Thoracic aorta (tissue), 2 donors: Measurements from ENCODE around the gene CENPT. TPM values are rescaled to one million over a fixed set of nuclear protein-coding genes. Genes with fewer than 3 reads are reported as not detected.

Experiments
- ATAC-seq: fragments of 150-250 bp; one replicate; pipeline ENCODE4 v1.8.0; 2017; ENCODE audit warnings: low read depth; ENCODE audit not compliant: insufficient number of reproducible peaks, low FRiP score
- DNase-seq: peaks from one replicate; pipeline ENCODE4 v3.0.0-alpha.2; 2020; ENCODE audit warnings: low spot score
- H3K27ac ChIP-seq, 2 donors: fragments of 200-600 bp; sonication (generic); 1 replicate in 1 of 2; 2 replicates in 1 of 2; pipeline ENCODE4 v1.5.1; 2016; ENCODE audit warnings: mild to moderate bottlenecking in 2 of 2, moderate library complexity in 2 of 2
- H3K27me3 ChIP-seq: fragments of 200-600 bp; sonication (generic); replicated peaks from 2 replicates; pipeline ENCODE4 v1.6.0; 2016; ENCODE audit warnings: mild to moderate bottlenecking; ENCODE audit not compliant: insufficient read depth
- H3K36me3 ChIP-seq: fragments of 200-600 bp; sonication (generic); one replicate; pipeline ENCODE4 v1.5.1; 2016
- H3K4me1 ChIP-seq, 2 donors: fragments of 200-600 bp; sonication (generic); 1 replicate in 1 of 2; 2 replicates in 1 of 2; pipeline versions ENCODE4 v1.5.1 to v1.6.0; 2016; ENCODE audit warnings: low read depth in 2 of 2, mild to moderate bottlenecking in 1 of 2; ENCODE audit not compliant: control insufficient read depth in 1 of 2
- H3K4me3 ChIP-seq: fragments of 200-600 bp; sonication (generic); 2 replicates; pipeline ENCODE4 v1.5.1; 2016; ENCODE audit warnings: mild to moderate bottlenecking
- H3K9me3 ChIP-seq: fragments of 200-600 bp; sonication (generic); 2 replicates; pipeline ENCODE4 v1.5.1; 2016
- total RNA-seq, 2 donors: library from RNA; depleted of rRNA; stranded (reverse); fragments of >200 nt; gene quantifications; one replicate each; pipeline versions ENCODE4 v1.1.0 to v1.2.3, GENCODE V29; 2016
- TF ChIP-seq, protein P1 (sequence below): fragments of 200-600 bp; sonication (generic); IDR thresholded peaks from one replicate; pipeline ENCODE4 v1.5.1; 2019; ENCODE audit warnings: antibody characterized with exemption

The CENPT gene
- total RNA-seq, 2 donors from 2014 or later, result 59.6 to 70.9 TPM

DNA sequence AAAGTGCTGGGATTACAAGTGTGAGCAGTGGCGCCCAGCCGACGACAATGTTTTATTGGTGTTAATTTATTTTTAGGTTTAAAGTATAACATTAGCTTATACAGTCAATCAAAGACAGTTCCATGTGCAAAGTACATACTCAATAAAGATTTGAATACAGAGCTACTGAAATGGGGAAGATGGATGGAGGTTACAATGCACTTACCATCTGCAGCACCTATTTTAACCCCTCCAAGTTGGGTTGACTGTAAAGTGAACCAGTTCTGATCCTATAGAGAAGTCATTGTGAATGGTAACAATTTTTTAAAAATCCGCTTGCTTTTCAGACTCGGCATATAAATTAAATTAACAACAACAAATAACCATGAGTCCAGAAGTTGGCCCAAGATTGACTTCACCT is 44.9 kb upstream of the CENPT start:
- Histone ChIP-seq H3K4me1 (peaks cover 17 to 41% of the 10 kb centered on the region in 2 donors), H3K27me3 (no peaks in the 10 kb centered on the region), H3K27ac (peak overlapping the region in 1 of 2 donors; percentile 87), H3K9me3 (no peaks in the 10 kb centered on the region), H3K36me3 (no peaks in the 10 kb centered on the region), H3K4me3 (peak overlapping the region; percentile 78)
- ATAC-seq, result no peak
- DNase-seq, result no peak
- TF ChIP-seq, protein P1, sequence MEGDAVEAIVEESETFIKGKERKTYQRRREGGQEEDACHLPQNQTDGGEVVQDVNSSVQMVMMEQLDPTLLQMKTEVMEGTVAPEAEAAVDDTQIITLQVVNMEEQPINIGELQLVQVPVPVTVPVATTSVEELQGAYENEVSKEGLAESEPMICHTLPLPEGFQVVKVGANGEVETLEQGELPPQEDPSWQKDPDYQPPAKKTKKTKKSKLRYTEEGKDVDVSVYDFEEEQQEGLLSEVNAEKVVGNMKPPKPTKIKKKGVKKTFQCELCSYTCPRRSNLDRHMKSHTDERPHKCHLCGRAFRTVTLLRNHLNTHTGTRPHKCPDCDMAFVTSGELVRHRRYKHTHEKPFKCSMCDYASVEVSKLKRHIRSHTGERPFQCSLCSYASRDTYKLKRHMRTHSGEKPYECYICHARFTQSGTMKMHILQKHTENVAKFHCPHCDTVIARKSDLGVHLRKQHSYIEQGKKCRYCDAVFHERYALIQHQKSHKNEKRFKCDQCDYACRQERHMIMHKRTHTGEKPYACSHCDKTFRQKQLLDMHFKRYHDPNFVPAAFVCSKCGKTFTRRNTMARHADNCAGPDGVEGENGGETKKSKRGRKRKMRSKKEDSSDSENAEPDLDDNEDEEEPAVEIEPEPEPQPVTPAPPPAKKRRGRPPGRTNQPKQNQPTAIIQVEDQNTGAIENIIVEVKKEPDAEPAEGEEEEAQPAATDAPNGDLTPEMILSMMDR, result no peak

GRCh38 chr16:67888331-67888730 is 40.8 kb upstream of the CENPT start:
- Histone ChIP-seq H3K9me3 (no peaks in the 10 kb centered on the region), H3K36me3 (no peaks in the 10 kb centered on the region), H3K27me3 (no peaks in the 10 kb centered on the region), H3K4me1 (peaks cover 9 to 23% of the 10 kb centered on the region in 2 donors), H3K4me3 (no peak overlapping the region), H3K27ac (no peak overlapping the region)
- TF ChIP-seq, protein P1, result no peak
- no peak for ATAC-seq
- DNase-seq, result no peak

GRCh38 chr16:67886387-67886786 is 38.9 kb upstream of the CENPT start:
- no peaks in the 10 kb centered on the region for H3K27me3 ChIP-seq
- no peaks in the 10 kb centered on the region for H3K9me3 ChIP-seq
- no peak for DNase-seq
- TF ChIP-seq, protein P1, result no peak
- H3K36me3 ChIP-seq, result peaks cover 15% of the 10 kb centered on the region
- no peak overlapping the region for H3K4me3 ChIP-seq
- no peak overlapping the region for H3K27ac ChIP-seq
- no peak for ATAC-seq
- peaks cover 4 to 17% of the 10 kb centered on the region in 2 donors for H3K4me1 ChIP-seq

GRCh38 chr16:67885976-67886375 is 38.5 kb upstream of the CENPT start:
- Histone ChIP-seq H3K9me3 (no peaks in the 10 kb centered on the region), H3K36me3 (peaks cover 19% of the 10 kb centered on the region)

DNA sequence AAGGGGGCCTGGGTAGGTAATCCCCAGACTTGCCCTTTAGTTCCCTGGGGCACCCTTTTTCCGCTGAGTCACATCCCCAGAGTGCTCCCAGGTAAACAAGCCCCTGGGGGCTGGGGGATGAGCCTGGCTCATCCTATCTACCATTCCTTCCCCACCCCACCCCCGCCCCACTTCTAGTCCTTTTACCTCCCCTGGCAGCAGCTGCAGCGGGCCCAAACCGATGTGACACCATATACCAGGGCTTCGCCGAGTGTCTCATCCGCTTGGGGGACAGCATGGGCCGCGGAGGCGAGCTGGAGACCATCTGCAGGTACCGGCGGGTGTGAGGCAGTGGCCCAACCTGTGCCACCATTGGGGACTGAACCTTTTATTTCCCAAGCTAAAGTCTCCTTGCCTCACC is 38.1 kb upstream of the CENPT start:
- Histone ChIP-seq H3K36me3 (peaks cover 23% of the 10 kb centered on the region), H3K4me3 (no peak overlapping the region), H3K27ac (peak overlapping the region; percentile 45 to 69), H3K9me3 (no peaks in the 10 kb centered on the region), H3K4me1 (peaks cover 4 to 17% of the 10 kb centered on the region in 2 donors), H3K27me3 (no peaks in the 10 kb centered on the region)
- no peak for ATAC-seq
- no peak for DNase-seq
- TF ChIP-seq, protein P1, result no peak

More at GRCh38 chr16:67885976-67886375, 38.5 kb upstream of the CENPT start:
- Histone ChIP-seq H3K27ac (no peak overlapping the region), H3K27me3 (no peaks in the 10 kb centered on the region), H3K4me3 (no peak overlapping the region), H3K4me1 (peaks cover 4 to 17% of the 10 kb centered on the region in 2 donors)
- TF ChIP-seq, protein P1, result no peak
- no peak for ATAC-seq
- DNase-seq, result no peak
